IPS-NIHi11 (cell line): Measurements from ENCODE around the gene SOX6.

ENCODE experiments used
- DNase-seq: peaks from one replicate; pipeline ENCODE4 v3.0.0; 2012; ENCODE audit warnings: mixed read lengths, low spot score

The SOX6 gene

DNA sequence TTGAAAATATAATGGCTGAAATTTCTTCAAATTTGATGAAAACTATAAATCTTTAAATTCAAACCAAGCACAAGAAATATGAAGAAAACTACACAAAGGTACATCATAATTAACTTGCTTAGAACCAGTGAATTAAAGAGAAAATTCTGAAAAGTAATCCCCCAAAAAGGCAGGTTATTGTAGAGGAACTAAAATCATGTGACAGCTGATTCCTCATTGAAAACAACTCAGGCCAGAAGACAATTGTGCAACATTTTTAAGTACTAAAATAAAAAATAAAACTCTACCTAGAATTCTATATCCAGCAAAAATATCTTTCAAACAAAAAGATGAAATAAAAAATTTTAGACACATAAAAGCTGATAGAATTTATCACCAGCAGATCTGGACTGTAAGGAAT lies 90.3 kb downstream of the SOX6 start:
- no peak for DNase-seq

DNA sequence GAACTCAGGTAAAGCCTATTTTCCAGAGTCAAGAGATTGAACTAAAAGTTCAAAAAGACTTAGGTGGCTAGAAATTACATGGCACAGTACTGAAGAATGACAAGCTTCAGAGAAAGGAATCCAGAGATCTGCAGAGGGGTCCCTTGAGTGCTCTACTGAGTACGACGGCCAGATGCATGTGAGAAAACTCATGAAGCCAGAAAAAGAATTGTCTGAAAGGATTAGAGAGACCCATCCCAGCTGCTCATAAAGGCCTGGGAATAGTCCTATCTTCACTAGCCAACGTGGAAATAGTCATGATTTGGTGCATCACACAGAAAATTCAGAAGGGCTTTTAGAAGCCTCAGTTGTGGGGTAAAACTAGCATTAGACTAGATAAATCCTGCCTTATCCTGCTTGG lies 91.3 kb downstream of the SOX6 start:
- no peak for DNase-seq

GRCh38 chr11:16262645-16262955 lies 93.7 kb downstream of the SOX6 start:
- DNase-seq = no peak

DNA sequence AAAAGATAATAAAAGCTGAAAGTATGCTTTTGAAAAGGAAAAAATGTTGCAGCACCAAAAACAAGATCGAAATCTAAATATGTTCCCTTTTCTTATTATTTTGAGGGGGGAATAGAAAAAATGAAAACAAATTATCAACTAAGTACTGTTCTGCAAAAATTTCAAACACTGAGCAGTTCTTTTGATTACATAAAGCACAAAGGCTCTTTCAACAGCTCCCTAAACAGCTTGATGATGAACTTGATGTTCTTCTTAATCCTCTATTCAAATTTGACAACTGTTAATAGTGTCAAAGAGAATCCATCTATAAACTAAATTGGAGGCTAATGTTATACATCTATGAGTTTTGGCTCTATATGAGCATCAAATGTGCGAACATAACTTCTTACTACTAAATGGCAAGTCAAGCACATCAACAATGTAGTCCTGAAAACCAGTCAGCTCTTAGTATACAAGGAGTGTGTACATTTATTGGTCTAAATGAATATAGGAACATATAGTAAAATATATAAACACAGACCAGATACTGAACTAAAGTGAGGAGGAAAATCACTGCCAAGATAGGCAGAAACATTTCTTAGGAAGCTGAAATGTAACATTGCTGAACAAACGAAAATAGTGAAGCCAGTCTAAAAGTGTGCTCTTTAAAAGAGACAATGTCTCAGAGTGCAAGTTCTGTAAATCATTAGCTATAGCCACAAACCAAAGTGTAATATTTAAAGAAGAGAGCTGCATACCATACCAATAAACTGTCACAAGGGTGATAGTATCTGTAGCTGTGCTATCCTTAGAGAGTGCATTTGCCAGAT lies 94.3 kb downstream of the SOX6 start:
- DNase-seq = no peak

DNA sequence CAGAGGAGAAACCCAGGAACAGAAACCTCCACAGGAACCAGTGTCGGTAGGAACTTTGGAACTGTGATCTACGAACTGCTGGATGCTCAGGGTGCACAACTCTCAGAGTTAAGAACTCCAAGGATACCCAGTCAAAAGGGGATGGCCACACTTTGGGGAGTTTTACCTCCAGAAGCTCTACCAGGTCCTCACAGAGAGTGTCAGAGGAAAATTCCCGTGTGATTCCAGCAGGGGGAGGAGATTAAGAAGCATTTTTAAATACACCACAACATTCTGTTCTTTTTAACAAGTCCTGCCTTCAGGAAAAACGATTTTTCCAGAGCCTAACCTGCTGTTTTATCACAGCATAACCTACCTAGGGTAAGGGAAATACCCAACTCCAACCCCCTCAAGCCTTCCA lies 104.0 kb downstream of the SOX6 start:
- peak; percentile 23 for DNase-seq

- no peak for DNase-seq
Observed at GRCh38 chr11:16248248-16248647, 108.1 kb downstream of the SOX6 start.

GRCh38 chr11:16242806-16243205 lies 113.5 kb downstream of the SOX6 start:
- no peak for DNase-seq

- no peak for DNase-seq
Observed at GRCh38 chr11:16240687-16241086, 115.7 kb downstream of the SOX6 start.

GRCh38 chr11:16239141-16240105 lies 116.9 kb downstream of the SOX6 start:
- no peak for DNase-seq

GRCh38 chr11:16226245-16226644 lies 130.1 kb downstream of the SOX6 start:
- no peak for DNase-seq

DNA sequence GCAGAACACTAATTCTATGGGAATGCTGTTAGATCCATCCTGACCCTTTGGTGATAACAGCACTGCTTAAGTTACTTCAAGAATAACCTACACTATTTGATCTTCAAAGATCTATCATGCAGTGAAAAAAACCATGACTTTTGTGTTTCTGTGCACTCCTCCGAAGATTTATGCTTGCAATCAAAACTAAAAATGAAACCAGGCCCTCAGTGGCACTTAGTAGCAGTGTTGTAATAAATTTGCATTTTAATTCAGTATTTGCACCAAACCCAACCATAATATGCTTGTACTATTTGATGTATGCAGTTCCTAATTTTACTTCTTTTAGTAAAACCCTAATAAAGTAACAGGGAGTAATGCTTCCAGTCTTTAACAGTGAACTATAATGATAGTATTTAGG lies 130.7 kb downstream of the SOX6 start:
- DNase-seq = no peak

DNA sequence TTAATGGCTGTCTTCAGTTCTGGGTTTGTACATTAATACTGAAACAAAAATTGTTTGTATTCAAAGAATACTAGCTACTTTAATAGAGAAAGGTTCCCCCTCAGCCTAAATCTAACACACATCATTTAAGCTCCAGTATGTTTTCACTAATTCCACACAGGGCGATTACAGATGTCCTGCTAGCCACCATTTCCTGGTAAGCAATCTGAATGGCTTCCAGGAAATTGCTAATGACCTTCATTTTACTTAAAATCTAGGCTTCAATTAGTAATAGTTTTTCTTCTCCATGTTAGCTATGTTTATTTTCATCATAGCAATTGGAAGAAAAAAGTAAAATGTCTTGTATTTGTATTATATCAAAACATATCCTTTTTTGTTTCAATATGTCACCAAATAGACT lies 132.8 kb downstream of the SOX6 start:
- no peak for DNase-seq

DNA sequence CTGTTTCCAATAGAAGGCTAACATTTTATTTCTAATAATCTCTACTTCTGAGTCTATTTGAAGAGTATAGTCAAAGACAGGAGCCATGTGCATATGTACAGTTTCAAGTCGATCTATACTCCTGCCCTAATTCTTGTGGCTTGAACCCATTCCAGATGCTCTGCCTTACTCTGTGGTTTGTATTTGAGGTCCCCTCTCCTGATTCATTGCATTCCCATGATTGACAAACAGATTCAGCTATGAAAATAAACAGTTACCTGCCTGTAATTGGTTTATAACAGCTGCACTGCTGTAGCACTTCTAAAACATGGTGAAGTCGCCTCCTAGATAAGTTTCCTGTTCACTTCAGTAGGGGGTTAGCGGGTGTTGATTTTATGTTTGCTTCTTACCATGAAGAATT lies 138.7 kb downstream of the SOX6 start:
- no peak for DNase-seq

GRCh38 chr11:16216831-16217230 lies 139.5 kb downstream of the SOX6 start:
- no peak for DNase-seq

DNA sequence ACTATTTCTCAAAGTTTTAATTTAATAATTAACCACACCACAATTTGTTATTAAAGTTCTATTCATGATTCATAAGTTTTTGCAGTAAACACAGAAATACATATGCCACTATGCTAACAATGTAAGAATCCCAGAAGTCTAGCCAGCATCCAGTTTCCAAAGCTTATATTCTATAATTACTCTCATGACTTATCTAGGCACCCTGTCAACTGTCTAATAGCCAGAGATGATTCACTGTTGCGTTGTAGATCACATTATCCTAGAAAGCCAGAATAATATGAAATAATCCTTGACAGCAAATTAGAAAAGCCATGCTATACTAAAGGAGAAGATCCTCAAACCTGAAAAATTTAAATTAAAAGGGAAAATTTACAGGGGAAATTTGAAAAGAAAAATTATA lies 141.0 kb downstream of the SOX6 start:
- no peak for DNase-seq

DNA sequence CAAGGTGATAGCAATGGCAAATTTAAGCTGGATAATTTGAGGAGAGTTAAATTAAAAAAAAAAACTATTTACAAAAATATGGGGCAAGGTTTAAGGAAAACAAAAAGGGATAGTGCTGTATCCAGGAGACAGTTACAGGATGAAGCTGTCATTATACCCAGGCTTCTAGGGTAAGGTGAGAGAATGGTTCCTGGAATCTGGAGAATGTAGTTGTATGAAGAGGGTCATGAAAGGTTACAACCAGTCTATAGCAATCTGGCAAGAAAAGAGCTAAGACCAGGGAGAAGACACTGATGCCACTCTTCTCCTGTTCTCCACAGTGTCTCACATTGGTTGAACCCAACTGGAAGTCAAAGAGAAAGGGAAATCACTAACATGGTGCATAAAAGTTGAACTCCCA lies 144.9 kb downstream of the SOX6 start:
- DNase-seq = no peak

DNA sequence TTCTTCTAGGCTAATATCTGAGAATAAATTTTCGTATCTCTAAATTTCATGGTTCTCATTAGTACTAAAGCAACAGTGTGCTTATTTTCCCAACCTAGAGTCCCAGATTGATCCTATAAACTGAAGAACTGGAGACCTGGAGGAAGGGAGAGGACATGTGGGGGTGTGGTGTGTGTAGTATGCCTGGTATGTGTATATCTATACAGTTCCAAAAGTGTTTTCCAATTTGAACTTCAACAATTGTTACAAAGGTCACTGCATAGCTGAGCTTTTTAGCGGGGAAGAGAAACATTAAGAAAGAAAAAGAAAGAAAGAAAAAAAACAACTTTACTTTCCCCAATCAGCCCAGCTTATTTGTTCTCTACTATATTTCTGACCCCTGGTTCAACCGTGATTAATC lies 152.1 kb downstream of the SOX6 start:
- no peak for DNase-seq

- no peak for DNase-seq
Observed at GRCh38 chr11:16195651-16196050, 160.7 kb downstream of the SOX6 start.

GRCh38 chr11:16194566-16194965 lies 161.8 kb downstream of the SOX6 start:
- peak; percentile 31 for DNase-seq

GRCh38 chr11:16193897-16194381 lies 162.4 kb downstream of the SOX6 start:
- DNase-seq = no peak

GRCh38 chr11:16191868-16192240 lies 164.5 kb downstream of the SOX6 start:
- DNase-seq = no peak

DNA sequence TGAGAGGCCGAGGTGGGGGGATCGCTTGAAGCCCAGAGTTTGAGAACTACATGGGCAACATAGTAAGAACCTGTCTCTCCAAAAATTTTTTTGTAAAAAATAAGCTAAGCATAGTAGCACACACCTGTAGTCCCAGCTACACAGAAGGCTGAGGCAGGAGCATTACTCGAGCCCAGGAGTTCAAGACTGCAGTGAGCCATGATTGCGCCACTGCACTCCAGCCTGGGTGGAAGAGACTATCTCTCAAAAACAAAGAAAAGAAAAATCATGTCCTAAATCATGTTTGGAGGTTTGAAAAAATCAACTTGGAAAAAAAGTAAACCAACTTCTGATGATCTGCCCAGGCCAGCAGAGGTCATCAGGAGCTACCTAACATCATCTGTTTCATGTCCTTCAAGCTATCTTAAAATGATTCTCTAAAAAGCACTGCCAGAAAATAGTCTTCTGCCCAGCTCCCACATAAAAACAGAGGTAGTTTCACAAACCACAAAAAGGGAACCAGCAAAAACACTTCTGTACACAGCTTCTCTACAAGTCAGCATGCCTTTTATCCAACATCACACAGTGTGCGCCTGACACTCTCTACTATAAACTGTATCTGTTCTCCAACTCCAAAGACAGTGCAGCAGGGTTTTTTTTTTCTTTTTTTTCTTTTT lies 165.0 kb downstream of the SOX6 start:
- DNase-seq = peak; percentile 29

DNA sequence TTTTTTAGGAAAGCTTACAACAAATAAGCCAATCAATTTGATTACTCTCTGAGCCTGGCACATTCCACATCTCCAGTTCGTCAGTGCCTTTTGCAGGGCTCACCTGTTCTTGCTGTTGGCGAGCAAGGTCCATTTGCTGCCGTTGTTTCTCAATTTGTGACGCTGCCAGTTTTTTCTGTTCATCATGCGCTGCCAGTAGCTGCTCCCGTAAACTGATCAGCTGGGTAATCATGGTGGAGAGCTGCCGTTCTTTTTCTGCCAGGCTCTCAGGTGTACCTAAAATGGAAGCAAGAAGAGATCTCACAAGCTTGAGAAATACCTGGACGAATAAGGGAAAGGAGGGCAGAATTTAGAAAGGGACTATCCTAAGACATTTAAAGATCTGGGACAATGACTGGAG lies 169.7 kb downstream of the SOX6 start:
- DNase-seq = no peak
